ENCODE results near the gene GIN1.

DNA sequence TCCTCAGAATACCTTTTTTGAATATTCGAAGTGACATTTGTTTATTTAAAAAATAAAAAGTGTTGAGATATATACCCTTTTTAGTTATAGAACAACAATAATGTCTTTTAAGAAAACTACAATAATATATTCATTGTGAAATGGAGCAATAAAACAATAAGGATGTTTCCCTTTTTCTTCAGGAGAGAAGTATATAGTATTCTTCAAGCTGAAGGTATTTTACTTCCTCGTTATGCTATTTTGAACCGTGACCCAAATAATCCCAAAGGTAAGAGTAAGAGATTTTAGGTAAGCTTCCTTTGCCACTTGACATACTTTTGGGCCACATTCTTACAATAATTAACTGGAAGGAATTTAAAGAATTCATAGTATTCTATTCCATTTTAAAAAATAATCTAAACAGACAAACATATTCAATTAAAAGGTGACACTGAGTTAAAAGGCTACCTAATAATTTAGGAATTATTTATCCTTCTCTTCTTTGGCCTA lies 18.3 kb upstream of the GIN1 start:
- TF ChIP-seq CTCF (IDR thresholded peaks at IDR 0.05) (no peak), EZH2 (IDR thresholded peaks at IDR 0.05; ENCODE audit: borderline replicate concordance, insufficient read depth, low read depth, low read length, poor library complexity, severe bottlenecking) (no peak)
